Measurements from ENCODE around the gene CDC42SE2. TPM values are rescaled to one million over a fixed set of nuclear protein-coding genes. Genes with fewer than 3 reads are reported as not detected.
"Not testable (repeated sequence)": the region's sequence is repeated elsewhere in the genome, so short reads cannot be mapped to it uniquely, and the experiment has no call there.

Gene CDC42SE2
- total RNA-seq, 1 donor from 2014 or later: 41.2 TPM

DNA sequence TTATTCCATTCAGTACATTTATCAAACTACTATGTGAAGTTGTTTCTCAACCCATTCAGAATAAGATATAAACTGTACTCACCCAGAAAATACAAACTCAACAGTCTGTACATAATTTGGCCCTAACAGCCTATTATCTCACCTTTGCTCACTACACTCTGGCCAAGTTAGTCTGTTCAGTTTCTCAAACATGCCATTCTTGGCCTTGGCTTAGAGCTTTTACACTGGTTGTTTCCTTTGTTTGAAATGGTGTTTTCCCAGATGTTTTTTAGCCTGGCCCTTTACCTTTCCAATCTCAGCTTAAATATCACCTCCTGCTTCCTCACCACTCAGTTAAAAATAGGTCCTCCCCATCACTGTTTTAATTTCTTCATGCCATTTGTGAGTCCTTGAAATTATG is 13.6 kb downstream of the CDC42SE2 start:
- Histone ChIP-seq H3K4me3 (ENCODE audit: low read depth, low read length) (no peak overlapping the region), H3K27me3 (ENCODE audit: control insufficient read depth, insufficient read depth, low read length) (no peaks in the 10 kb centered on the region), H3K36me3 (ENCODE audit: control insufficient read depth, insufficient read depth, low read length) (no peaks in the 10 kb centered on the region)
- TF ChIP-seq CTCF (IDR thresholded peaks at IDR 0.05; ENCODE audit: insufficient read depth, low read length, poor library complexity, severe bottlenecking): no peak
- DNase-seq (ENCODE audit: low read depth): no peak

DNA sequence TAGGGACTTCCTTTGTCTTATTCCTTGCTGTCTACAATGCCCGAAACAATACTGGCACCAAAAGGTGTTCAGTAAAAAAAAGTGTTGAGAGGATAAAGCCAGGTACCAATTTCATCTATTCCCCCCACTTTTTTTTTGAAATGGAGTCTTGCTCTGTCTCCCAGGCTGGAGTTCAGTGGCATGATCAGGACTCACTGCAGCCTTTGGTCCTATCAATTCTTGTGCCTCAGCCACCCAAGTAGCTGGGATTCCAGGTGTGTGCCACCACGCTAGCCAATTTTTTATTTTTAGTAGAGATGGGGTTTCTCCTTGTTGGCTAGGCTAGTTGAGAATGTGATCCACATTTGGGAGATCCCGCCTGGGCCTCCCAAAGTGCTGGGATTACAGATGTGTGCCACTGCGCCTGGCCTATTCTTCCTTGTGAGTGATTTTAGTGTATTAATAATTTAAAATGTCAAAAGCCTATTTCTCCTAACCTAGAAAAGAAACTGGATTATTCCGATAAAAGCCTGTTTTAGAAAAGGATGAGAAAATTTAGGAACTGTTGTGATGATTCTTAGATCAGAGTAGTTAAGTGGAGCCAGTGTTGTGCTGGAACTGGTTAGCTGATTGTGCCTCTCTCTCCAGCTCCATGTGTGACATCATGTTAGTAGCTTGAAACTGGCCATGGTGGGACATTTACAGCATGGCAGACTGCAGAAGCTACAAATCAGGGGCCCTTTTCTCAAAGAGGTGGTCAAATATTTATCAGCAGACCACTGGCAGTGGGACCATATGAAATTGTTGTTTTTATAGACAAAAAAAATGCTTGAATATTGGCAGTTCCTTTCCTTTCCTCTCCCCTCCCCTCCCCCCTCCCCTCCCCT is 14.3 kb downstream of the CDC42SE2 start:
- no peak for DNase-seq (ENCODE audit: low read depth)
- no peak for TF ChIP-seq CTCF (IDR thresholded peaks at IDR 0.05; ENCODE audit: insufficient read depth, low read length, poor library complexity, severe bottlenecking)
- Histone ChIP-seq H3K4me3 (ENCODE audit: low read depth, low read length) (no peak overlapping the region), H3K27me3 (ENCODE audit: control insufficient read depth, insufficient read depth, low read length) (no peaks in the 10 kb centered on the region), H3K36me3 (ENCODE audit: control insufficient read depth, insufficient read depth, low read length) (no peaks in the 10 kb centered on the region)

GRCh38 chr5:131278741-131279124 is 14.9 kb downstream of the CDC42SE2 start:
- H3K4me3 ChIP-seq (ENCODE audit: low read depth, low read length); DNase-seq (ENCODE audit: low read depth); H3K27me3 ChIP-seq (ENCODE audit: control insufficient read depth, insufficient read depth, low read length); H3K36me3 ChIP-seq (ENCODE audit: control insufficient read depth, insufficient read depth, low read length): not testable (repeated sequence)

DNA sequence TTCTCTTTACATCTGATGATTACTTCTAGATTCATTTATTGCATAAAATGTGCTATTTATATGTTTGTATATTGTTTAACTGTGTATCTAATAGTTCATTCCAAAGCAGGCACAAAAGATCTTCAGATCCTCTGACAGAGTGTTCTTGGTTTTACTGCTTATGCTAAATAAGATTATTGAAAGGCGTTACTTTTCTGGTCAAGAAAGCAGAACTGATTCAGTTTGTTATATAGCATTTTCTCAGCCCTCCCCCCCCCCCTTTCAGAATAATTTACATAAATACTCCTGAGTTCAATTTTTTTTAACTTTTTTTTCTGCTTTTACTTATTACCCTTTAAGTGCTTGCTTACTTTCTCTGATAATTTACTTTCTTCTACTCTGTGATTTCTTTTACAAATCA is 15.4 kb downstream of the CDC42SE2 start:
- TF ChIP-seq CTCF (IDR thresholded peaks at IDR 0.05; ENCODE audit: insufficient read depth, low read length, poor library complexity, severe bottlenecking): no peak
- no peaks in the 10 kb centered on the region for H3K27me3 ChIP-seq (ENCODE audit: control insufficient read depth, insufficient read depth, low read length)
- no peak overlapping the region for H3K4me3 ChIP-seq (ENCODE audit: low read depth, low read length)
- H3K36me3 ChIP-seq (ENCODE audit: control insufficient read depth, insufficient read depth, low read length): no peaks in the 10 kb centered on the region
- no peak for DNase-seq (ENCODE audit: low read depth)

DNA sequence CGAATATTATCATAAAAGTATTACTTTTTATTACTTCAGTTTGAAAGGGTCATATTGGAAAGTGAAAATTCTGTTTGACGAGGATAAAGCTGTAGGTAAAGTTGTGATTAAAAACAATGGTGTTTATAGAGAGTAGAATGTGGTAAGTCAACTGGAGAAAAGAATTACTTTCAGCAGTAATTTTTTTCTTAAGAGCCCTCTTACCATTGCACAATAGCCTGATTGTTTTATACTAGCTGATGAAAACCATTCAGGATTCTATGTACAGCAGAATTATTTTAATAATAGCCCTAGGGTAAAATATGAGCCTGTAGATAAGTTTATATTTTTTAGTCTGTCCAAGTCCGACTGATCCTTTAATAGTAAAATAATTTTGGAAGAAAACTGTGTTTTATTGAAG is 16.6 kb downstream of the CDC42SE2 start:
- Histone ChIP-seq H3K36me3 (ENCODE audit: control insufficient read depth, insufficient read depth, low read length) (no peaks in the 10 kb centered on the region), H3K4me3 (ENCODE audit: low read depth, low read length) (no peak overlapping the region), H3K27me3 (ENCODE audit: control insufficient read depth, insufficient read depth, low read length) (no peaks in the 10 kb centered on the region)
- no peak for DNase-seq (ENCODE audit: low read depth)
- TF ChIP-seq CTCF (IDR thresholded peaks at IDR 0.05; ENCODE audit: insufficient read depth, low read length, poor library complexity, severe bottlenecking): no peak

DNA sequence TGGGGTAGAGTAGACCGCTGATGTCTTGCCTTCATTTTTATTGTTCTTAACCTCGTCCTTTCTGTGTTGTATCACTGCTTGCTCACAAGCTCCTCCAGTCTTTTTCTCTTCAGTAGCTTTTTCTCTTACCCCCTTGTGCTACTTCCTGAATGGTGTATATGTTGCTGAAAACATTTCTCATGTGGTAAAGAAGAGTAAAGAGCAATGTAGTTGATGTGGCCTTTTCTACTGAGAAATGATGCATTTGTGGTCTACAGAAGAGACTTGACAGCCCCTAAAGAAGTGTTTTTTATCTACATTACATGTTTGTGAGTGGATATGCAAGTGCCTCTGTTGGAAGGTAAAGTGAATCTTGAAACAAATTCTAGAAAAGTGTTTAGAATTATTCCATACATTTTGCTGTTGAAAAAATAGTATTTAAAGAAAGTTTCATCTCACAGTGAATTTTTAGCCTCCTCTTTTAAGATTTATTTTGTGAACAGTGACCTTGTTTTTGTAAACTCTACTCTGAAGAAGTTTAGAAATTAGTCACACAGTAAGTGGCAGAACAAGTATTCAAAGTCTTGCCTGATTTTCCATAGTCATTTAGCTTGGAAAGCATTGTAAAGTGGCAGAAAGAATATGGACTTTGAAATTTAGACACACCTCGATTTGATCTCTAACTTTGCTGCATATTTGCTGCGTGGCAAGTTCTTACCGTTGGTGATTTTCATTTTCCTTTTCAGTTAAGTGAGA is 17.4 kb downstream of the CDC42SE2 start:
- no peak for TF ChIP-seq CTCF (IDR thresholded peaks at IDR 0.05; ENCODE audit: insufficient read depth, low read length, poor library complexity, severe bottlenecking)
- Histone ChIP-seq H3K27me3 (ENCODE audit: control insufficient read depth, insufficient read depth, low read length) (no peaks in the 10 kb centered on the region), H3K36me3 (ENCODE audit: control insufficient read depth, insufficient read depth, low read length) (no peaks in the 10 kb centered on the region), H3K4me3 (ENCODE audit: low read depth, low read length) (no peak overlapping the region)
- no peak for DNase-seq (ENCODE audit: low read depth)

Measured in kidney epithelial cell (primary cell).